Ovary (tissue), 3 donors: ENCODE data around the gene PALMD.

Source experiments
- EP300 ChIP-seq: sonication (generic); formaldehyde crosslinking; IDR thresholded peaks from one replicate; pipeline ENCODE4 v1.6.1; 2017; ENCODE audit warnings: antibody characterized with exemption
- POLR2A ChIP-seq: fragments of 450-650 bp; IDR thresholded peaks from one replicate; pipeline ENCODE4 v1.6.1; 2017; ENCODE audit warnings: antibody characterized with exemption, mild to moderate bottlenecking, moderate library complexity
- TF ChIP-seq, protein P1 (sequence below), 3 donors: fragments of 450-650 bp in 2 of 3; fragments of 200-600 bp in 1 of 3; IDR thresholded peaks; one replicate each; pipeline versions ENCODE4 v1.5.1 to v1.8.0; 2016 to 2022; ENCODE audit warnings: antibody characterized with exemption in 3 of 3, mild to moderate bottlenecking in 1 of 3
- donor health status: DM: no; HTN: no; CAD: no.

GRCh38 chr1:99658031-99658290, 12.0 kb downstream of the PALMD start:
- TF ChIP-seq, protein P1, sequence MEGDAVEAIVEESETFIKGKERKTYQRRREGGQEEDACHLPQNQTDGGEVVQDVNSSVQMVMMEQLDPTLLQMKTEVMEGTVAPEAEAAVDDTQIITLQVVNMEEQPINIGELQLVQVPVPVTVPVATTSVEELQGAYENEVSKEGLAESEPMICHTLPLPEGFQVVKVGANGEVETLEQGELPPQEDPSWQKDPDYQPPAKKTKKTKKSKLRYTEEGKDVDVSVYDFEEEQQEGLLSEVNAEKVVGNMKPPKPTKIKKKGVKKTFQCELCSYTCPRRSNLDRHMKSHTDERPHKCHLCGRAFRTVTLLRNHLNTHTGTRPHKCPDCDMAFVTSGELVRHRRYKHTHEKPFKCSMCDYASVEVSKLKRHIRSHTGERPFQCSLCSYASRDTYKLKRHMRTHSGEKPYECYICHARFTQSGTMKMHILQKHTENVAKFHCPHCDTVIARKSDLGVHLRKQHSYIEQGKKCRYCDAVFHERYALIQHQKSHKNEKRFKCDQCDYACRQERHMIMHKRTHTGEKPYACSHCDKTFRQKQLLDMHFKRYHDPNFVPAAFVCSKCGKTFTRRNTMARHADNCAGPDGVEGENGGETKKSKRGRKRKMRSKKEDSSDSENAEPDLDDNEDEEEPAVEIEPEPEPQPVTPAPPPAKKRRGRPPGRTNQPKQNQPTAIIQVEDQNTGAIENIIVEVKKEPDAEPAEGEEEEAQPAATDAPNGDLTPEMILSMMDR (IDR thresholded peaks at IDR 0.05) = no peak
- TF ChIP-seq POLR2A (no peak), EP300 (no peak)
